Measurements from ENCODE around the gene GREB1.
A peak's percentile ranks its signal among the peaks of the same experiment; 100 is the strongest.

GREB1 gene

GRCh38 chr2:11634584-11634983 is 100.7 kb downstream of the GREB1 start:
- TF ChIP-seq, protein P1, sequence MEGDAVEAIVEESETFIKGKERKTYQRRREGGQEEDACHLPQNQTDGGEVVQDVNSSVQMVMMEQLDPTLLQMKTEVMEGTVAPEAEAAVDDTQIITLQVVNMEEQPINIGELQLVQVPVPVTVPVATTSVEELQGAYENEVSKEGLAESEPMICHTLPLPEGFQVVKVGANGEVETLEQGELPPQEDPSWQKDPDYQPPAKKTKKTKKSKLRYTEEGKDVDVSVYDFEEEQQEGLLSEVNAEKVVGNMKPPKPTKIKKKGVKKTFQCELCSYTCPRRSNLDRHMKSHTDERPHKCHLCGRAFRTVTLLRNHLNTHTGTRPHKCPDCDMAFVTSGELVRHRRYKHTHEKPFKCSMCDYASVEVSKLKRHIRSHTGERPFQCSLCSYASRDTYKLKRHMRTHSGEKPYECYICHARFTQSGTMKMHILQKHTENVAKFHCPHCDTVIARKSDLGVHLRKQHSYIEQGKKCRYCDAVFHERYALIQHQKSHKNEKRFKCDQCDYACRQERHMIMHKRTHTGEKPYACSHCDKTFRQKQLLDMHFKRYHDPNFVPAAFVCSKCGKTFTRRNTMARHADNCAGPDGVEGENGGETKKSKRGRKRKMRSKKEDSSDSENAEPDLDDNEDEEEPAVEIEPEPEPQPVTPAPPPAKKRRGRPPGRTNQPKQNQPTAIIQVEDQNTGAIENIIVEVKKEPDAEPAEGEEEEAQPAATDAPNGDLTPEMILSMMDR (conservative IDR thresholded peaks at IDR 0.05; ENCODE audit: low read depth, low read length): no peak
- no peak for DNase-seq (ENCODE audit: low read depth)
- H3K4me3 ChIP-seq (ENCODE audit: low read length): no peak overlapping the region

DNA sequence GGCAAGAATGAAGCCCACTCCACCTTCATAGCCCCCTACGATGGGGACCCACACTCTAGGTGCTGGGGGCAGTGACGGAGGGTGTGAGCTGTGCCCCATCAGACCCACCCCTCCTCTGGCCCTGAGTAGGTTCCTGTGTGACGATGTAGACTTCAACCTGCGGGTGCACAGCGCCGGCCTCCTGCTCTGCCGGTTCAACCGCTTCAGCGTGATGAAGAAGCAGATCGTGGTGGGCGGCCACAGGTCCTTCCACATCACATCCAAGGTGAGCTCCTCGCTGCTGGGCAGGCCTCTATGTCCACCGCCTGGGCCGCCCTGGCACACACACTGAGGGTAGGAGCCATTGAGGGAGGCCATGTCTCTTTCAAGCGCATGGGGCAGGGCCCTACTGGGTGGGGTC is 101.3 kb downstream of the GREB1 start:
- no peak overlapping the region for H3K4me3 ChIP-seq (ENCODE audit: low read length)
- TF ChIP-seq, protein P1 (conservative IDR thresholded peaks at IDR 0.05; ENCODE audit: low read depth, low read length): no peak
- no peak for DNase-seq (ENCODE audit: low read depth)

GRCh38 chr2:11636593-11637295 is 102.9 kb downstream of the GREB1 start:
- TF ChIP-seq, protein P1 (conservative IDR thresholded peaks at IDR 0.05; ENCODE audit: low read depth, low read length): no peak
- DNase-seq (ENCODE audit: low read depth): no peak
- H3K4me3 ChIP-seq (ENCODE audit: low read length): no peak overlapping the region

DNA sequence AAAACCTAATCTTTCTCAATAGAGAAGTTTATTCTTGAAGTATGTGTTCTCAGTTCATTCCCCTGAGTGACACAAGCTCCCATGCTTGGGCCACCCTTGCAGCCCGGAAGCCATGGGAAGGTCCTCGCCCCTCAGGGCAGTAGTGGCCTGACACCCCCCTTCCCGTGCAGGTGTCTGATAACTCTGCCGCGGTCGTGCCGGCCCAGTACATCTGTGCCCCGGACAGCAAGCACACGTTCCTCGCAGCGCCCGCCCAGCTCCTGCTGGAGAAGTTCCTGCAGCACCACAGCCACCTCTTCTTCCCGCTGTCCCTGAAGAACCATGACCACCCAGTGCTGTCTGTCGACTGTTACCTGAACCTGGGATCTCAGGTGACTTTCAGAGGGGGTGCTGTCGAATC is 103.7 kb downstream of the GREB1 start:
- TF ChIP-seq, protein P1 (conservative IDR thresholded peaks at IDR 0.05; ENCODE audit: low read depth, low read length): no peak
- DNase-seq (ENCODE audit: low read depth): no peak
- no peak overlapping the region for H3K4me3 ChIP-seq (ENCODE audit: low read length)

DNA sequence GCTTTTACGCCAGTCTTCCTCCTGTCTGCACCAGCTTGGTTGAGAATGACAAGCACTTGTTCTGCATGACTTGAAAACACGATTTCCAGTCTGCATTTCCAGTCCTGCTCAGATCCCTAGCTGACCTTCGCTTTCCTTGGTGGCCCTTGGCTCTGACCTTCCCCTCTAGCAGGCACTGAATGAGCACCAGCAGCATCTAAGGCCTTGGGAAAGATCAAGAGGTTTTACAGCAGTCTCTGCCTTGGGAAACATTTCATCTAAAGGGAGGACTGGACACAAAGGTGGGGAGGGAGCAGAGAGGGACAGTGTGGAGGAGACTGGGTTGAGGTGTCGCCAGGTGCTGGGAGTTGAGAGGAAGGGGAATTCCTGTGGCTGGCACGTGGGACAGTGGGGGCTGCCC is 105.7 kb downstream of the GREB1 start:
- H3K4me3 ChIP-seq (ENCODE audit: low read length): no peak overlapping the region
- TF ChIP-seq, protein P1 (conservative IDR thresholded peaks at IDR 0.05; ENCODE audit: low read depth, low read length): no peak
- DNase-seq (ENCODE audit: low read depth): no peak

GRCh38 chr2:11640132-11640531 is 106.3 kb downstream of the GREB1 start:
- H3K4me3 ChIP-seq (ENCODE audit: low read length): no peak overlapping the region
- no peak for DNase-seq (ENCODE audit: low read depth)
- TF ChIP-seq, protein P1 (conservative IDR thresholded peaks at IDR 0.05; ENCODE audit: low read depth, low read length): no peak

DNA sequence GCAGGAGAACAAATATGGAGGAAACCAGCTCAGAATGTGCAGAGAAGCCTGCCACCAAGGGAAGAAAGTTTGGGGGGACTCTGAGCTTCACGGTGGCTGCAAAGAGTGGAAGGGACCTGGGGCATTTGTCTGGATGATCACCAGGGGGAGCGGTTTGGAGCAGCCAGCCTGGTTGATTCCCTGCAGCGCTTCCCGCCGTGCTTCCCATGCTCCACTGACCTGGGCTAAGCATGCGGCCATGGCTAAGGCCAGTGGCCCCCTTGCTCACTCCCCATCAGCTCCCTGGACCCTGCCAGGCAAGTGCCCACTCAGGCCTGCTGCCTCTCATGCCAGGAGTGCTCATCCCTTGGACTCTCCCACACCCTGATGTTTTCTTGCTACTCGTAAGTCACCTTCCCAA is 109.1 kb downstream of the GREB1 start:
- TF ChIP-seq, protein P1 (conservative IDR thresholded peaks at IDR 0.05; ENCODE audit: low read depth, low read length): peak; percentile 8
- no peak for DNase-seq (ENCODE audit: low read depth)
- no peak overlapping the region for H3K4me3 ChIP-seq (ENCODE audit: low read length)

Measured in retinal pigment epithelial cell (primary cell).